BE2C (cell line): ENCODE data around the gene LIN7B.

Experiments
- DNase-seq: peaks from one replicate; pipeline ENCODE4 v3.0.0-alpha.2; 2020
- H3K27me3 ChIP-seq: fragments of 250-450 bp; sonication (Bioruptor Pico); 2 replicates; pipeline ENCODE4 v1.5.1; 2020; ENCODE audit warnings: mild to moderate bottlenecking
- H3K36me3 ChIP-seq: fragments of 250-450 bp; sonication (Bioruptor Pico); 2 replicates; pipeline ENCODE4 v1.5.1; 2020; ENCODE audit warnings: mild to moderate bottlenecking
- H3K4me1 ChIP-seq: fragments of 250-450 bp; sonication (Bioruptor Pico); 2 replicates; pipeline ENCODE4 v1.5.1; 2020
- H3K4me3 ChIP-seq: 2 replicates; pipeline ENCODE4 v1.5.1; 2011; ENCODE audit warnings: low read depth, low read length
- H3K9me3 ChIP-seq: fragments of 250-450 bp; sonication (Bioruptor Pico); 2 replicates; pipeline ENCODE4 v1.5.1; 2020
- CTCF ChIP-seq: IDR thresholded peaks from 2 replicates; pipeline ENCODE4 v1.5.1; 2012; ENCODE audit warnings: mild to moderate bottlenecking, low read depth, low read length

LIN7B gene

GRCh38 chr19:49084206-49085019, 29.8 kb upstream of the LIN7B start:
- no peak for DNase-seq
- H3K27me3 ChIP-seq = no peaks in the 10 kb centered on the region
- peak overlapping the region; percentile 76 for H3K4me3 ChIP-seq
- no peak for TF ChIP-seq CTCF
- peaks cover 29% of the 10 kb centered on the region for H3K36me3 ChIP-seq
- H3K4me1 ChIP-seq = peaks cover 3% of the 10 kb centered on the region
- no peaks in the 10 kb centered on the region for H3K9me3 ChIP-seq

GRCh38 chr19:49085020-49085867, 28.9 kb upstream of the LIN7B start, which contains the start of gene SNRNP70:
Gene SNRNP70, plus strand, starts transcription at chr19:49085451. Its CDS starts 964 bp downstream, at chr19:49086415.
- TF ChIP-seq CTCF = no peak
- Histone ChIP-seq H3K27me3 (no peaks in the 10 kb centered on the region), H3K4me3 (peak within 1 kb of the TSS; percentile 76)

GRCh38 chr19:49085868-49086232, 28.3 kb upstream of the LIN7B start:
- H3K4me1 ChIP-seq = peaks cover 3% of the 10 kb centered on the region
- H3K27me3 ChIP-seq = no peaks in the 10 kb centered on the region
- H3K9me3 ChIP-seq = no peaks in the 10 kb centered on the region
- peak overlapping the region; percentile 76 for H3K4me3 ChIP-seq
- TF ChIP-seq CTCF = no peak
- peaks cover 40% of the 10 kb centered on the region for H3K36me3 ChIP-seq
- DNase-seq = no peak

More at GRCh38 chr19:49085020-49085867, 28.9 kb upstream of the LIN7B start, which contains the start of gene SNRNP70:
- peaks cover 3% of the 10 kb centered on the region for H3K4me1 ChIP-seq
- no peaks in the 10 kb centered on the region for H3K9me3 ChIP-seq
- peak; percentile 100 for DNase-seq
- H3K36me3 ChIP-seq = peaks cover 34% of the 10 kb centered on the region

- TF ChIP-seq CTCF = no peak
- Histone ChIP-seq H3K9me3 (no peaks in the 10 kb centered on the region), H3K4me1 (peaks cover 3% of the 10 kb centered on the region), H3K4me3 (peak overlapping the region; percentile 76), H3K27me3 (no peaks in the 10 kb centered on the region), H3K36me3 (peaks cover 45% of the 10 kb centered on the region)
- no peak for DNase-seq
Measured at GRCh38 chr19:49086296-49086695, 27.9 kb upstream of the LIN7B start.

GRCh38 chr19:49091391-49092038, 22.7 kb upstream of the LIN7B start:
- Histone ChIP-seq H3K36me3 (peaks cover 85% of the 10 kb centered on the region), H3K9me3 (no peaks in the 10 kb centered on the region), H3K27me3 (no peaks in the 10 kb centered on the region), H3K4me3 (no peak overlapping the region), H3K4me1 (no peaks in the 10 kb centered on the region)
- DNase-seq = no peak
- no peak for TF ChIP-seq CTCF
